GM12873 (cell line): ENCODE data around the gene ICAM3.

Experiments used
- TF ChIP-seq, protein P1 (sequence below): IDR thresholded peaks from 2 replicates; pipeline ENCODE4 v1.5.1; 2012; ENCODE audit warnings: low read depth, mild to moderate bottlenecking, moderate library complexity, low read length, control low read depth; ENCODE audit not compliant: insufficient read depth; ENCODE audit errors: missing control alignments

The ICAM3 gene

DNA sequence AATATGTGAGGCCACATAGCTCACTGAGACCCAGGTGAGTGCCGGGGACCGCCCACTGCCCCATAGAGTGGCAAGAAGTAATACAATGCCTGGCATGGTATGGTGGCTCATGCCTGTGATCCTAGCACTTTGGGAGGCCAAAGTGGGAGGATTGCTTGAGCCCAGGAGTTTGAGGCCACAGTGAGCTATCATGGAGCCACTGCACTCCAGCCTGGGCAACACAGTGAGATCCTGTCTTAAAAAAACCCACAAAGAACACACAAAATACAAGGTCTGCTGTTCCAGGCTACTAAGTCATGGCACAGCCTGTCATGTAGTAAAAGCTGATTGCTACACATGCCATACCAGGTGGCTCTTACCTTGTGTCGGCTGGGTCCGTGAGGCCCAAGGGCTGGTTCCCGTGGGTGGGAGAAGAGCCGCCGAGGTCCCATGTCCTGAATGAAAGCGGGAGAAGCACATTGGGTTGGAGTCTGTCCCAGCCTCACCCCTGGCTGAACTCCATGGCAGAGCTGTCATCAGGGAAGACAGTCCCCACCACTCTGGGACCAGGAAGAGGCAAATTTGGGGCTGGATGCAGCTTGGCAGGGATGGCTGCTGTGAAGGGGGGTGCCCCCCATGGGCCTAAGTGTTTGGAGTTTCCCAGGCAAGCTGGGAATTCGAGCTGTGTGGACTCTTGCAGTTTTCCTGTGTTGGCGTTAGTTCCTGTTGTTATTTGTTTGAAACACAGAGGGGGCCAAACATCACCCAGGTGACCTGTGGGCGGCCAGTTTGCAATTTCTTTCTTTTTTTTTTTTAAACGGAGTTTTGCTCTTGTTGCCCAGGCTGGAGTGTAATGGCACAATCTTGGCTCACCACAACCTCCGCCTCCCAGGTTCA is 20.4 kb downstream of the ICAM3 start:
- TF ChIP-seq, protein P1, sequence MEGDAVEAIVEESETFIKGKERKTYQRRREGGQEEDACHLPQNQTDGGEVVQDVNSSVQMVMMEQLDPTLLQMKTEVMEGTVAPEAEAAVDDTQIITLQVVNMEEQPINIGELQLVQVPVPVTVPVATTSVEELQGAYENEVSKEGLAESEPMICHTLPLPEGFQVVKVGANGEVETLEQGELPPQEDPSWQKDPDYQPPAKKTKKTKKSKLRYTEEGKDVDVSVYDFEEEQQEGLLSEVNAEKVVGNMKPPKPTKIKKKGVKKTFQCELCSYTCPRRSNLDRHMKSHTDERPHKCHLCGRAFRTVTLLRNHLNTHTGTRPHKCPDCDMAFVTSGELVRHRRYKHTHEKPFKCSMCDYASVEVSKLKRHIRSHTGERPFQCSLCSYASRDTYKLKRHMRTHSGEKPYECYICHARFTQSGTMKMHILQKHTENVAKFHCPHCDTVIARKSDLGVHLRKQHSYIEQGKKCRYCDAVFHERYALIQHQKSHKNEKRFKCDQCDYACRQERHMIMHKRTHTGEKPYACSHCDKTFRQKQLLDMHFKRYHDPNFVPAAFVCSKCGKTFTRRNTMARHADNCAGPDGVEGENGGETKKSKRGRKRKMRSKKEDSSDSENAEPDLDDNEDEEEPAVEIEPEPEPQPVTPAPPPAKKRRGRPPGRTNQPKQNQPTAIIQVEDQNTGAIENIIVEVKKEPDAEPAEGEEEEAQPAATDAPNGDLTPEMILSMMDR, result no peak

DNA sequence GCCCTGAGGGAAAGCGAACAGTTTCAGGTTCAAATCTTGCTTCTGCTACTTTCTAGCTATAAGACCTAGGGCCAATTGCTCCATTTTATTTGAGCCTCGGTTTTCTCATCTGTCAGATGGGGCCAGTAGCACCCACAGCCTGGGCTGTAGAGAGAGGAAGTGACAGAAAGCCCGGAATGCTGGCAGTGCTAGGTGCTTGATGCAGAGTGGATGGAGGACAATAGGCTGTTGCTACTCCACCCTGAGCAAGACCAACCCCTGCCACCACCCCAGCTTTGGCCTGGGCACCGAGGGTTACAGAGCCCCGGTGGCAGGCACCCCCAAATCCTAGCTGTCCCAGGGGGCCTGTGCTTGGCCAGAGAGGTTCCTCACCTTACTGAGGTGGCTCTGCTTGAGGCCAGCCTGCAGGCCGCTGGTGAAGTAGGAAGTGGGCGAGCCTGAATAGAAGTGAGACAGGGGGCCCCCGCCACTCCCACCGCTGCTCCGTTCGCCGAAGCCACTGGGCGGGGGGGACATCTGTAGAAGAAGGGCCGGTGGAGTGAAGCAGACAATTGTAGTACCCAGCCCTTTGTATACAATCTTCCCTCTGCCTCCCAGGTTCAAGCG is 21.5 kb downstream of the ICAM3 start:
- TF ChIP-seq, protein P1, result no peak

DNA sequence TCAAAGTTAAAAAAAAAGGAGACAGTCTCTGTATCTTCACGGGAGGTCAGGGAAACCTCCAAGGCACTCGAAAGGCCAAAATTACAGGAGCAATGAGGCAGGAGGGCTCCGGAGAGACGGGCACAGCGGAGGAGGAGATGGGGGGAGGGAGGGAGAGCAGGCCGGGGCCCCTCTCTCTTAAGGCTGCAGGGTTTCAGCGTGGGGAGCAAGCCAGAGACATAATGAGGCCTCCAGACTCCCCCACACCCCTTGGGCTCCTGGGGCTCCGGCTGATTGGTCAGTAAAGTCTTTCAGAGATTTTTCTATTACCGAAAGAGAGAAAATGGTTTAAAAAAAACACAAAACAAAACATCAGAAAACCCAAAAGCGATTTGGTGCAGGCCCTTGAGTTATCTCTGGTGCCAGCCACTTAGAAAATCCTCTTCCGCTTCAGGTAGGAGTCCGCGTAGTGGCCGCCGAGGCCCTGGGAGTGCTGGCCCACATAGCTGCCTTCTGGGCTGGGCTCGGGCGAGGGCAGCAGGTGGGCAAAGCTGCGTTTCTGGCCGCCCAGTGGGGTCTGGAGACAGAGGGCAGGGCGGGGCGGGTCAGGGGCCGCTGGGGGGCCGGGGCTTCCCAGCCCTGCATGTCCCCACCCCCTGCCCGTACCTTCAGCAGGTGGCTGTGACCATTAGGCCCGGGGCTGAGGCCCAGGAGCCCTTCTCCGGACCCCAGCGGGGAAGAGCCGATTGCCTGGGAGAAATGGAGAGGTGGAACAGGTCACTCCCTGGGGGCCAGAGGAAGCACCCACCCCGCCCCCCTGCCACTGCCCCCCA is 22.2 kb downstream of the ICAM3 start:
- TF ChIP-seq, protein P1, result no peak

DNA sequence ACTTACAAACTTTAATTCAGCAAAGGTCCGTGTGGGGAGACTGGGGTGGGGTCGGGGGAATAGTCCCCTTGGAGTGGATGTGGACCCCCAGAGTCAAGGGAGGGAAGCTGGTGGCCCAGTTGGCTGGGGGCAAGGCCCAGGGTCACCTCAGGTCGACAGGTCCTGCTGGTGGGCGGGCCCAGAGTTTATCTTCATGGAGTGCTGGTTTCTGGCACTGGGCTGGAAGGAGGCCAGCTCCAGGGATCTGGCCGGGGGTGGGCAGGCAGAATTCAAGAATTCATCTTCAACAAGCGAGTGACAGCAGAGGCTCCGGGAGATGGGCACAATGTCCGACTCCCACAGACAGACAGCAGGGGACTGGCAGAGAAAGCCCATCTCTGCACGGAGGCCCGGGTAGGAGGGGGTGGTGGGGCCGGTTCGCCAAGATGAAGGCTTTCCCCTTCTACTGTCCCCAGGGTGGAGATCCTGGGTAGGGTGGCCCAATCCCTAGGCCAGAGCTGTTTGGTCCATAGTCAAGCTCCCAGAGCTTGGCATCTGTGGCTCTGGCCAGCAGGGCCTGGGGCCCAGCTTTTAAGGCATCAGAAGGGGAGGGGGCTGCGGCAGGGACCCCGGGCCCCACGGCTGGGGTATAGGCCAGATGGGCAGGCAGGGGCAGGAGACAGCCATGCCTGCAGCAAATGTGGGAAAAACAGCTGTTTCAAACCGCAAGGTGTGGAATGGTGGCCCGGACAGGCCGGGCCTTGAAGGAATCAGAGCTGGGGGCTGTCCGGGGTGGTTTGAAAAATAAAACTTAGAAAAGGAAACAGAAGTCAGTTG is 23.0 kb downstream of the ICAM3 start:
- TF ChIP-seq, protein P1, result no peak

DNA sequence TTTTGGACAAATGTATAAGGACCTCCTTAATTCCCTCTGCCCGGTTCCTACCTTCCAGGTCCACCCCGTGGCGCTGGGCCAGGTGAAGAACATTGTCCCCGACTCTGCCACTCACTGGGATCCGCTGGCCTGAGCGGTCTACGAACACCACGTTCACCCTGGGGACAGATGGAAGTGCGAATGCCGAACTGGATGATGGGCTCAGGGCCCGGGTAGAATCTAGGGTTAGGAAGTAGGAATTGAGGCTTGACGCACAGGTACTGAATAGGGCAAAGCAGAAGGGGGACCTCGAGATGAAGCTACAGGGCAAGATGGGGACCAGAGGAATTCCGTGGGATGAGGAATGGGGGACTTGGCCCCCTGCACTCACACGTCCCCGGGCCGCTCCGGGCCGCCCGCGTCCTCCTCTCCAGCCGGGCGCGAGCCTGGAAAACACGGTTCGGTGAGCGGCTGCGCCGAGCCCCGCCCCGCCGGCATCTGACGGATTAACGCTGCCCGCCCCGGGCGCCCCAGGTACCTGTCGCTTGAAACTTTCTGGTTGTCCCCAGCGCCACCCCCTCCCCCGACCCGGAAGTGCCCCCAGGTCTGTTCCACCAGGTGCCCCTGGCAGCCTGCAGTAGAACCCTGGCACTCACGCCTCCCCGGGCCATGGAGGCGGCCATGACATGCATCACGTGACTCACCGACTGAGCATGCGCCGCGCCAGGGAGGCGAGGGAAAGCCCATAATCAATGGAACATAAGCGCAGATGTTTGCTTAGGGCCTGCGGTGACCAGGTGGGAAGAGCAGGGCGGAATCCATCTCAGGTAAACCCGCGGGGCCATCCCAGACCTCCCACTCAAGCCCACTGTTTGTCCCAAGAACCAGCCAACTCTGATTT is 23.8 kb downstream of the ICAM3 start, which contains the start of gene FDX2:
Gene FDX2, minus strand, starts transcription at position 681 of the 880 bp plus-strand sequence. Its CDS starts 19 bp downstream, at position 662.
- TF ChIP-seq, protein P1, result no peak

DNA sequence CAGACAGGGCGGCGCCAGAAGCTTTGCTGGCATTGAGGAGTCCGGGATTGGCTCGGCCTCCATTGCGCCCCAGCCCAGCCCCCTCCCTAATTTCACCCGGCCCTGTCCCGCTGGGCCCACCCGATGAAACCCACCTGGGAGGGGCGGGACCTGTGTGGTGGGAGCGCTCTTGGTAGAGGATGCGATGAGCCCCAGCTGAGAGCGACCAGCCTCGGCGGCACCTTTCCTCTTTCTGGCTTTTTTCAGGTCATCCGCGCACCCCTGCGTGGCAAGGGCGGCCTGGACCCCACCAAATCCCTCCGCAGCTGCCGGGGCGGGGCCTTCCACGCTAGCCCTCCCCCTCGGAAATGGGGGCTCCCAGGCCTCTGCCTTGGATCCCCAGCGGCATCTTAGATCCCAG is 30.0 kb downstream of the ICAM3 start, which contains the start of gene ZGLP1:
Gene ZGLP1, minus strand, starts transcription at position 393 of the 400 bp plus-strand sequence.
- TF ChIP-seq, protein P1, result no peak
